Posterior vena cava (tissue), 2 donors: ENCODE measurements around the gene GLOD4. TPM values are rescaled to one million over a fixed set of nuclear protein-coding genes. Genes with fewer than 3 reads are reported as not detected.
"Not testable (repeated sequence)": the region's sequence is repeated elsewhere in the genome, so short reads cannot be mapped to it uniquely, and the experiment has no call there.

Experiments used
- DNase-seq: peaks from one replicate; pipeline ENCODE4 v3.0.0-alpha.2; 2020; ENCODE audit warnings: low spot score
- intact Hi-C, 2 donors: fragments of 100-400 bp; cut with DNase I; formaldehyde crosslinking; loops; one replicate each; pipeline versions ENCODE4 v1.14.1 to v1.14.2; 2022 to 2023
- total RNA-seq, 2 donors: library from RNA; stranded (reverse); fragmentation: NEBNext Ultra II Directional; extraction: Animal tissue kit (Norgen Biotek cat#: 25700); gene quantifications; one replicate each; pipeline ENCODE4 v1.2.1, GENCODE V29; 2021
- donor health status: DM: yes; HTN: yes; CAD: no.
- donor health status: DM: yes; HTN: yes; CAD: no.

Gene GLOD4
- total RNA-seq, 2 donors from 2014 or later: 40.2 to 41.5 TPM

- no peak for DNase-seq
- intact Hi-C loops: loop anchor here in 1 of 2 donors (2.0 kb wide), 1 partner anchor 54 kb away; no protein-coding TSS in a partner anchor
Observed at GRCh38 chr17:804541-805435, 22.7 kb upstream of the GLOD4 start.

DNA sequence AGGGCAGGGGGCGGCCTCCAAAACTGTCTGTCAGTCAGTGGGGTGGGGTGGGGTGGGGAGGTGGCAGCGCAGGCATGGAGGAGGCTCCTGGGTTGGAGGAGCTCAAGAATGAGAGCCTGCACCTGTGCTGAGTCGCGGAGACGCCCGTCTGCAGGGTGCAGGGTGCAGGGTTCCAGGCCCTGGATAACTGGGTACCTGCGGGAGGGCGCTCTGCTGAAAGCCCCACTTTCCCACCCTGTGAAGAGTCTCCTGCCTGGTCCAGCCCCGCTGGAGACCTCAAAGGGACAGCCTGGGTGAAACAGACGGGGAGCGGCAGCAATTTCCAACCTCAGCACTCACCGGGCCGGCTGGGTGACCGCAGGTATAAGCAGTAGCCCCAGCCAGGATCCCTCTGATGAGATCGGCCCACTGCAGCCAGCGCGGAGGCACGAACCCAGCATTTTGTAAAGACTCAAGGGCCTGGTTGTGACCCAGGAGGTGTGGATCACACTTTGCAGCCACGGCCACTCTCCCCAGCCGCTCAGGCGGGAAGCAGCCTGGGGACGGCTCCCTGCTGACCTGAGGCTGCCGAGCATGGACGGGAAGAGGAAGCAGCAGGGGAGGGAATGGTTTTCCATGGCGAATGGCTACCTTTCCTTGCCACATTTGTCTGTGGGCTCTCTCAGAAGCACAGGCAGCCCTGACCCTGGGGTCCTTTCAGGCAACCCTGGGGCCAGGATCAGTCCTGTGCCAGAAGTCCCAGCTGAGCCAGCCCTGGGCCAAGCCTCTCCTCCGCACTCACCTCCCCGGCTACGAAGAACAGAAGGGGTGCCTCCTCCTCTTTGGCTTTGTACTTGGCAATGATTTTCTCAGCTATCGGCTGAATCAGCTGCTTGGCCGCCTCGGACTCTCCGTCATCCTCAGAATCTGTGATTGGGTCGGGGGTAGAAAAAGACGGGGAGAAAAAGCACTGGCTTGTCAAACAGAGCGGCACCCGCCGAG is 21.1 kb upstream of the GLOD4 start:
- intact Hi-C loops: no loop called here
- no peak for DNase-seq

DNA sequence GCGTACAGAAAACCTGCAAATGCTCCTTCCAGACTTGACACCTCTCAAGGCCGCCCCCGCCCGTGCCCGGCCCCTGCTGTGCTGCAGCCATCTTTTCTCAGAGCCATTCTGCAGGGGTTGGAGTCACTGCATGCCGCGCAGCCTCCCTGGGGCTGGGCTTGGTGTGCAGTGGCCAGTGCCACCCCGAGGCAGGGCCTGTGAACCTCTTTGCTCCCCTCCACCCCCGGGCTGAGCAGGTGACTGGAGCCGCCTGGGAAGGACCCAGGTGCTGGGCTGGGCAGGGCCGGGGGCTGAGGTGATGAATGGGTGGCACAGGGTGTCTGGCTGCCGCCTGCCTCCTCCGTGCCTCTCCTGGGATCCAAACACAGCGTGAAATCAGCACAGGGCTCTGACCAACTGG is 20.4 kb upstream of the GLOD4 start:
- no peak for DNase-seq
- intact Hi-C loops: no loop called here

- intact Hi-C loops: no loop called here
- no peak for DNase-seq
Observed at GRCh38 chr17:801660-802059, 19.6 kb upstream of the GLOD4 start.

DNA sequence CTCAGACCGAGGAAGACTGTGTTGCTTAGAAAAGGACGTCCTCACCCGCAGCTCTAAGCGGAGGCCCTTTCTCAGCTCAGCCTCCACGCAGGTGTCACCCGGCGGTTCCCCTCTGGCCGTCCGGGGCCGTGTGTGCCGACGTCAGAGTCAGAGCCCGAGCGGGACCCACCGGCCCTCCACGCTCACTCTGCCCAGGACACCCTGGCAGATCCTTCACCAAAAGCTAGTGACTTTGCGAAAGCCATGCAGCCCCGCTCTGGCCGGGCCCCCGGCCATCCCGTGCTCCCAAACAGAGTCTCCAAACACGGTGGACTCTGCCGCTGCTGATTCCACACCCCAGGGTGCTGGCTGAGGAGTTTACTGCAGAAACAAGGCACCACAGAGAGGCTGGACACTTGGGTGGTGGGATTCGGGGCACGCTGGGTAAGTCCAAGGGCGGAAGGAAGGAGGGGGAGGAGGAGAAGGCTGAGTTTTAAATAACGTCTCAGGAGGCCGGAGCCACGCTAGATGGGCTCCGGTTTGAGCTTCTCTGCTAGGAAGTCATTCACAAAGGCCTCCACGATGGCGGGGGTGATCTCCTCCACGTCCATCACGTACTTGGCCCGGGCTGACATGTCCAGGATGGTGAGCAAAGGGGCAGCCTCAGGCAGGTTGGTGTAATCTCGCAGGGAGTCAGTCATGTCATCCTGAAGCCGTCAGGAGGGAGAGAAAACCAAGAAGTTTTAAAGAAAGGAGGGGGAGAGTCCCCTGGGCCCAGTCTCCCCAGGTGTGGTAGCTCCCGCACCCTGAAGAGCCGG is 18.6 kb upstream of the GLOD4 start:
- intact Hi-C loops: no loop called here
- DNase-seq: no peak

DNA sequence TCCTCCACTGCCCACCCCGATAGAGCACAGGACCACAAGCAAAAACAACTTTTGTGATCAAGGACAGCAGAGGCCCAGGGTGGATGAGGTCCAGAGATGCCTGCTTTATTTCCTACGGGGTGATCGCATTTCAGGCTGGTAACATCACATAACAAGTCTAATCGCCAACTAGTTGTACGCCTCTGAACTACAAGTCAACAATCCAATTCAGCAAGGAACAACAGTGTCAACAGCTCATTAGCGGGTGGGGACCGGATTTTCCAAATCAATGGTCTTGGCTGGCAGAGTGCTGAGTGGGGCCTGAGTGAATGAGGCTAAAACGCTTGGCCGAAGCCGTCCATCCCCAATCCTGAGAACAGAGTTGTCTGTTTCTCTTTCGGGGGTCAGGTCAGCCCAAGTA is 17.2 kb upstream of the GLOD4 start:
- intact Hi-C loops: loop anchor here in 1 of 2 donors (5.0 kb wide), 1 partner anchor 183 kb away; no protein-coding TSS in a partner anchor
- DNase-seq: no peak

GRCh38 chr17:798246-798645 is 16.2 kb upstream of the GLOD4 start:
- no peak for DNase-seq
- intact Hi-C loops: loop anchor here in 1 of 2 donors (5.0 kb wide), 1 partner anchor 184 kb away; no protein-coding TSS in a partner anchor

DNA sequence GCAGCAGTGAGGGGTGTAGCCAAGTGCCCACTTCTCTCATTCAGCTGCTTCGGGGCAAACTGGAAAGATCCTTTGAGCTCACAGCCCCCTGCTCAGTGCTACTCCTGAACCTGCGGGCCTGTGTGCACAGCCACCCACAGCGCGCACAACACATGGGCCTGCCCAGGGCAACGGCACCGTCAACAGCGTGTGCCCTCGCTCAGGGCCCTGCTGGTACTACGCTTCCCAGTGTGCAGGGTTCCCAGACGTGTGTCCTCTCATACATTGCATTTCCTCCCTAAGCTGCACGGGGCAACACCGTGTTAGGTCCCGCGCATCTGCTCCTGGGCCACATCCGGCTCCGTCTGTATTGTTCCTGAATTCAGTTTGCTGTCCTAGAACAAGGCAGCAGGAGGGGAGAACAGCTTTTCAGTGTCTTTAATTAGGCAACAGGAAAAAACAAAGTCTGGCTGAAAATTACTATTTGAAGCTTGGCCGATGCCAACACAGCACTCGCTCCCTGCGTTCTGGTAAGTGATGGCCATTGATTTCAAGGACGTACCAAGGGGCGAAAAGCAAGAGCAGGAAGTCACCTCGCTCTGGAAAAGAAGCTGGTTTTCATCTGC is 15.3 kb upstream of the GLOD4 start:
- intact Hi-C loops: loop anchor here in 1 of 2 donors (5.0 kb wide), 1 partner anchor 185 kb away; no protein-coding TSS in a partner anchor
- no peak for DNase-seq

DNA sequence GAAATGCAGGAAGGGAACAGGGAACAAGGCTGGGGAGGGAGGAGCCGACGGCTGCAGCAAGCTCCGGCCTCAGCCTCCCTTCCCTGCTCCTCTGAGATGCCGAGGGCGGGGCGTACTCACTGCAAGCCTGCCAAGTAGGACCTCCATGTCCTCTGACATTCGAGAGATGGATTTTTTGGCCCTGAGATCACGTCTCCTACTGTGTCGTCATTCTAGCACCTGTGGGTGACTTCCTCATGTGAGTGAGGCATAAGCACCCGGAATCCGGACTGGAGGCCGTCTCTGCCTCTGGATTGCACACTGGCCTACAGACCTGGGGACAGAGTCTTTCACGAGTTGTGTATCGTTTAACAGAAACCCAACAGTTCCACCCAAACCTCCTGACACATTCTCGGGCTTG is 14.5 kb upstream of the GLOD4 start:
- intact Hi-C loops: loop anchor here in 1 of 2 donors (5.0 kb wide), 1 partner anchor 186 kb away; no protein-coding TSS in a partner anchor
- no peak for DNase-seq

DNA sequence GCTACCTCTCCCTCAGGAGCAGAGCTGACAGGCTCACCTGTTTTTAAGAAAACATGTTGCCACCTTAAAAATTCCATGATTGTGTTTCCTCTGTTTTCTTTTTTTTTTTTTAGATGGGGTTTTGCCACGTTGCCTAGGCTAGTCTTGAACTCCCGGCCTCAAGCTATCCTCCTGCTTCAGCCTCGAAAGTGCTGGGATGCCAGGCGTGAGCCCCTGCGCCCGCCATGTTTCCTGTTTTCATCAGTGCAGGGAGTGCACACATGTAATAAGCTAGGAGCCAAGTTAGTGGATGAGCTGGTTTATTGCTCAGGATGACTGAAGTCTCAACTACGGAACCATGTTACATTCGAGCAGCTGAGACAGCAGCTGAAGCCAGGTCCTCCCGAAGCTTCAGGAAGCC is 13.6 kb upstream of the GLOD4 start:
- no peak for DNase-seq
- intact Hi-C loops: loop anchor here (2.0 to 5.0 kb wide), 2 partner anchors 185 to 187 kb away; no protein-coding TSS in a partner anchor

GRCh38 chr17:795276-795675 is 13.2 kb upstream of the GLOD4 start:
- intact Hi-C loops: loop anchor here (2.0 to 5.0 kb wide), 2 partner anchors 186 to 187 kb away; no protein-coding TSS in a partner anchor
- DNase-seq: no peak

- DNase-seq: peak; percentile 93
Observed at GRCh38 chr17:794876-795275, 12.8 kb upstream of the GLOD4 start.

GRCh38 chr17:792277-792676 is 10.2 kb upstream of the GLOD4 start:
- peak; percentile 17 for DNase-seq
- intact Hi-C loops: no loop called here

More at GRCh38 chr17:794876-795275, 12.8 kb upstream of the GLOD4 start:
- intact Hi-C loops: loop anchor here (2.0 to 5.0 kb wide), 2 partner anchors 186 to 187 kb away; no protein-coding TSS in a partner anchor

- peak; percentile 47 for DNase-seq
- intact Hi-C loops: no loop called here
Observed at GRCh38 chr17:791829-792228, 9.7 kb upstream of the GLOD4 start.

- intact Hi-C loops: not testable (repeated sequence)
- DNase-seq: peak; percentile 10
Observed at GRCh38 chr17:790874-791247, 8.8 kb upstream of the GLOD4 start.

GRCh38 chr17:789931-790873 is 8.1 kb upstream of the GLOD4 start:
- intact Hi-C loops: not testable (repeated sequence)
- peak; percentile 88 for DNase-seq

GRCh38 chr17:789160-789840 is 7.2 kb upstream of the GLOD4 start:
- intact Hi-C loops: no loop called here
- DNase-seq: peak; percentile 10
